ENCODE results near the gene CNBD2.

Gene CNBD2

GRCh38 chr20:35942243-35942642 is 26.1 kb upstream of the CNBD2 start:
- TF ChIP-seq, protein P1, sequence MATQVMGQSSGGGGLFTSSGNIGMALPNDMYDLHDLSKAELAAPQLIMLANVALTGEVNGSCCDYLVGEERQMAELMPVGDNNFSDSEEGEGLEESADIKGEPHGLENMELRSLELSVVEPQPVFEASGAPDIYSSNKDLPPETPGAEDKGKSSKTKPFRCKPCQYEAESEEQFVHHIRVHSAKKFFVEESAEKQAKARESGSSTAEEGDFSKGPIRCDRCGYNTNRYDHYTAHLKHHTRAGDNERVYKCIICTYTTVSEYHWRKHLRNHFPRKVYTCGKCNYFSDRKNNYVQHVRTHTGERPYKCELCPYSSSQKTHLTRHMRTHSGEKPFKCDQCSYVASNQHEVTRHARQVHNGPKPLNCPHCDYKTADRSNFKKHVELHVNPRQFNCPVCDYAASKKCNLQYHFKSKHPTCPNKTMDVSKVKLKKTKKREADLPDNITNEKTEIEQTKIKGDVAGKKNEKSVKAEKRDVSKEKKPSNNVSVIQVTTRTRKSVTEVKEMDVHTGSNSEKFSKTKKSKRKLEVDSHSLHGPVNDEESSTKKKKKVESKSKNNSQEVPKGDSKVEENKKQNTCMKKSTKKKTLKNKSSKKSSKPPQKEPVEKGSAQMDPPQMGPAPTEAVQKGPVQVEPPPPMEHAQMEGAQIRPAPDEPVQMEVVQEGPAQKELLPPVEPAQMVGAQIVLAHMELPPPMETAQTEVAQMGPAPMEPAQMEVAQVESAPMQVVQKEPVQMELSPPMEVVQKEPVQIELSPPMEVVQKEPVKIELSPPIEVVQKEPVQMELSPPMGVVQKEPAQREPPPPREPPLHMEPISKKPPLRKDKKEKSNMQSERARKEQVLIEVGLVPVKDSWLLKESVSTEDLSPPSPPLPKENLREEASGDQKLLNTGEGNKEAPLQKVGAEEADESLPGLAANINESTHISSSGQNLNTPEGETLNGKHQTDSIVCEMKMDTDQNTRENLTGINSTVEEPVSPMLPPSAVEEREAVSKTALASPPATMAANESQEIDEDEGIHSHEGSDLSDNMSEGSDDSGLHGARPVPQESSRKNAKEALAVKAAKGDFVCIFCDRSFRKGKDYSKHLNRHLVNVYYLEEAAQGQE (IDR thresholded peaks at IDR 0.05; ENCODE audit: insufficient read depth in 1 of 2, low read depth in 2 of 2, low read length in 2 of 2): no peak
- TF ChIP-seq TAF1 (IDR thresholded peaks at IDR 0.05; ENCODE audit: borderline replicate concordance, insufficient read depth, low read length) (no peak), FOXP2 (optimal IDR thresholded peaks at IDR 0.05; ENCODE audit: borderline replicate concordance, extremely low read depth, extremely low read length, insufficient read depth) (no peak), SIN3A (IDR thresholded peaks at IDR 0.05; ENCODE audit: borderline replicate concordance, insufficient read depth, low read length) (no peak), POLR2AphosphoS5 (IDR thresholded peaks at IDR 0.05; ENCODE audit: low read depth, low read length) (no peak)

DNA sequence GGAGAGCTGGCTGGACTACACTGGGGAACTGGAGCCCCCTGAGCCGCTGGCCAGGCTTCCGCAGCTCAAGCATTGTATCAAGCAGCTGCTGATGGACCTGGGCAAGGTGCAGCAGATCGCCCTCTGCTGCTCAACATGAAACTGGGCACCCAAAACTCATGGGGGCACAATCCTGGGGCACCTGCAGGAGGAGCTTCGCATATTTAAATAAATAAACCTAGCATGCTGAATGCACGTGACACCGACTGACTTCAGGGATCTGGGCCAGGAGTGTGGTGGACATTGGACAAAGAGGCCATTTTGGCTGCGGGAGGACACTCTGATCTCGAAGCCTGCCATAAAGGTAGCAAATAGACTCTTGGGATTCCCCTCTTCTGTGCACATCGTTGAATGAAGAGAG is 20.9 kb upstream of the CNBD2 start:
- TF ChIP-seq POLR2AphosphoS5 (IDR thresholded peaks at IDR 0.05; ENCODE audit: low read depth, low read length): no peak
- TF ChIP-seq FOXP2 (optimal IDR thresholded peaks at IDR 0.05; ENCODE audit: borderline replicate concordance, extremely low read depth, extremely low read length, insufficient read depth): no peak
- TF ChIP-seq, protein P1 (IDR thresholded peaks at IDR 0.05; ENCODE audit: insufficient read depth in 1 of 2, low read depth in 2 of 2, low read length in 2 of 2): no peak
- no peak for TF ChIP-seq TAF1 (IDR thresholded peaks at IDR 0.05; ENCODE audit: borderline replicate concordance, insufficient read depth, low read length)
- TF ChIP-seq SIN3A (IDR thresholded peaks at IDR 0.05; ENCODE audit: borderline replicate concordance, insufficient read depth, low read length): no peak

DNA sequence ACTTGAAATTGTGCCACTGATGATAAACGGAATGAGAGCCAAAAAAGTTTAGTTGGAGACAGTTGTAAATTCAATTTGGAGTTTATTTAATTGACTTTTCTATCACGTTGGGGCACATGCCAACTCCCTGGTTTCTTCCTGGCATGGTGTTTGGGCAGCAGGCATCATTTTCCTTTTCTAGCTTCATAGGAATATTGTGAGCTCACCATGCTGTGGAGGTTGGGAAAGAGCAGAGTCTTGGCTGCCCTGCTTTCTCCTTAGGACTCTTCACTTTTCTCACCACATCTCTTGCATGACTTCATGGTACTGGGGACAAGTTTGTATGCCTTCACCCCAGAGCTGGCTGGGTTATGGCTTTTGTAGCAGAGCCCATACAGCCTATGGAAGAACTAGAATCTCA is 20.5 kb upstream of the CNBD2 start:
- TF ChIP-seq TAF1 (IDR thresholded peaks at IDR 0.05; ENCODE audit: borderline replicate concordance, insufficient read depth, low read length): no peak
- TF ChIP-seq POLR2AphosphoS5 (IDR thresholded peaks at IDR 0.05; ENCODE audit: low read depth, low read length): no peak
- TF ChIP-seq SIN3A (IDR thresholded peaks at IDR 0.05; ENCODE audit: borderline replicate concordance, insufficient read depth, low read length): no peak
- TF ChIP-seq, protein P1 (IDR thresholded peaks at IDR 0.05; ENCODE audit: insufficient read depth in 1 of 2, low read depth in 2 of 2, low read length in 2 of 2): no peak
- TF ChIP-seq FOXP2 (optimal IDR thresholded peaks at IDR 0.05; ENCODE audit: borderline replicate concordance, extremely low read depth, extremely low read length, insufficient read depth): no peak

DNA sequence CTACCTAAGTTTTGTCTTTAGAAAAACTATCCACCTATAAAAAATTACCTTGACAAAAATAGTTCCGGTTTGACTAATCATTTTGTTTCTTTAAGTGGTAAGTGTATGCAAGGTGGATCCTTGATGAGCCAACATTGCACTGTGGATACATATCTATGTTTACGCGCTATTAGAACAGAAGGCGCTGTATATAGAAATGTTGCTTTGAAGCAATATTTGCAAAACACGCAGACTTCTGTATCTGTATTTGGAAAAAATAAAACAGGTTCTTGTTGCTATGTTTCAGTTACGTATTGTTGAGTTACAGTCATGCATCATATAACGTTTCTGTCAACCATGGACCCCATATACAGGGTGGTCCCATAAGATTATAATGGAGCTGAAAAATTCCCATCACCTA is 18.3 kb upstream of the CNBD2 start:
- TF ChIP-seq SIN3A (IDR thresholded peaks at IDR 0.05; ENCODE audit: borderline replicate concordance, insufficient read depth, low read length): no peak
- TF ChIP-seq POLR2AphosphoS5 (IDR thresholded peaks at IDR 0.05; ENCODE audit: low read depth, low read length): no peak
- no peak for TF ChIP-seq TAF1 (IDR thresholded peaks at IDR 0.05; ENCODE audit: borderline replicate concordance, insufficient read depth, low read length)
- TF ChIP-seq, protein P1 (IDR thresholded peaks at IDR 0.05; ENCODE audit: insufficient read depth in 1 of 2, low read depth in 2 of 2, low read length in 2 of 2): no peak
- no peak for TF ChIP-seq FOXP2 (optimal IDR thresholded peaks at IDR 0.05; ENCODE audit: borderline replicate concordance, extremely low read depth, extremely low read length, insufficient read depth)

Measured in PFSK-1 (cell line).